NCI-H510A treated with DMSO at 0.1 percent for 48 hours (cell line): ENCODE results near the gene HOXA4.

Experiments used
- DNase-seq: peaks from one replicate; lab custom pipeline; 2025; lab: John Stamatoyannopoulos, UW

The HOXA4 gene

DNA sequence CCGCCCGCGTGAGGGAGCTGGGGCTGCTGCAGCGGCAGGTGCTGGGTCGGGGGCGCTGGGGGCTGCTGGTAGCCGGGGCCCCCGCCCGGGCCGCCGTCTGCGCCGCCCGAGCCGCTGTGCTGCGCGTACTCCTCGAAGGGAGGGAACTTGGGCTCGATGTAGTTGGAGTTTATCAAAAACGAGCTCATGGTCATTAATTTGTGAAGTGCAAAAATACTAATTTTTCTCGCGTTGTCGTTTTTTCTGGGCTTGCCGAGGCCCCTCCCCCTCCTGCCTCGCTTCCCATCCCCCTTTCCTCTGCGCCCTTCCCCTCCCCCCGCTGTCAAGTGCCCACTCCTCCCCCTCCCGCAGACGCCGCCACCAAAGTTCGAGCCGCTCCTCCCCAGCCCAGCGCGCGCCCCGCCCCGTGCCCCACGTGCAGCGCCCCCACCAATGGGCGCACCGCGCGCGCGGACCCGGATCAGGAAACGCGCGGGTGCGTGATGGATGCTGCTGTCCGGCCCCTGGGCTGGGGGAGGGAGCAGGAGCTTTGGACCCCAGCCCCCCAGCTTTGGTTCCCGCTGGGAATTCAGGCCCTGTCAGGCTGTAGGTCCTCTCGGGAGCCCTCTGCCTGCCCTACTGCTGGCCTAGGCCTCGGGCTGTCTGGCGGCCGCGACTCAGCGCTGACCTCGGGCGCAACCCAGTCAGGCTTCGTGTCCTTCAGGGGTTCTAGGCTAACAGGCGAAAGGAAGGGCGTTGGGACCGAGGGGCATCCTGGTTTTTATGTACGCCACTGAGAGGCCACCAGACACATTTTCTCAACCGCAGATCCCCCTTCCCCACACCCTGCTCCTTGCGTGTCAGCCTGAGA, at the start of gene HOXA4:
Gene HOXA4, minus strand, starts transcription at position 218 of the 850 bp plus-strand sequence. Its CDS starts 24 bp downstream, at position 194.
- peak; percentile 76 for DNase-seq

DNA sequence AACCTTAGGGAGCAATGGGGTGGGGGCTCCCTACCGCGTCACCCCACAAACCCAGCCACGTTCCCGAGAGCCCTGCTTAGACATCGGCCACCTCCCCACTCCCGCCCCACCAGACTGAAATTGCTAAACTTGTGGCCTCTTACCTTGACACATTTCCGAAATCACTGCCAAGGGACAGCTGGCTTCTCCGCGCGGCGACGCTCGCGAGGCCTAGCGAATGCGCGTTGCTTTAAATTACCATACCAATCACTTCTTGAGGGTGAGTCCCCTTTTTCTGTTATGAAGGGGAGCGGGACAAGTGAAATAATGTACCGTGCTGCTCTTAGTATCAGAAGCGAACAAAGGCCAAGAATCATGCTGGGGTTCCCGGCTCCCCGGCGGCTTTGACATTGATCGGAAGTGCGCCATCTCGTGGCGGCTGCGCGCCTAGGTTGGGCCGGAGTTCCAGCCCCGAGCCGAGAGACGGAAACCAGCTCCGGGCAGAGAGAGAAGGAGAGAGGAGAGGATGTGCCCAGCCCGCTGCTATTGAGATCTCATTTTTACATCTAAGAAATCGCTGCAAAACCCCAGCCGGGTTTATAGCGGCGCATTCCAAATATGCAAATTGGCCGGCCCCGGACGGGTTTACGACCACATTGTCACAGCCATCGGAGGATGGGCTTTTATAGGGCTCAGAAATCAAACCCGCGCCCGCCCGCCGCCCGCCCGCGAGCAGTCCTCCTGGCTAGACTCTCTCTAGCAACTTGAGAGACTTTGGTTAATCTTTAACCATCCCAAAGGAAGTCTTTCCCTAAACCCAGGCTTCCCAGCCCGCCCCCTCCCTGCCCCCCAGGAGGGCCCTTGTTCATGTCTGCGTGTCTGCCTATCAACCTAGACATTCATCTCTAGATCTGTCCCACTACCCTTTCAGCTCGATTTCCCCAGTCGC, 49.2 kb upstream of the HOXA4 start:
- DNase-seq = peak; percentile 54

DNA sequence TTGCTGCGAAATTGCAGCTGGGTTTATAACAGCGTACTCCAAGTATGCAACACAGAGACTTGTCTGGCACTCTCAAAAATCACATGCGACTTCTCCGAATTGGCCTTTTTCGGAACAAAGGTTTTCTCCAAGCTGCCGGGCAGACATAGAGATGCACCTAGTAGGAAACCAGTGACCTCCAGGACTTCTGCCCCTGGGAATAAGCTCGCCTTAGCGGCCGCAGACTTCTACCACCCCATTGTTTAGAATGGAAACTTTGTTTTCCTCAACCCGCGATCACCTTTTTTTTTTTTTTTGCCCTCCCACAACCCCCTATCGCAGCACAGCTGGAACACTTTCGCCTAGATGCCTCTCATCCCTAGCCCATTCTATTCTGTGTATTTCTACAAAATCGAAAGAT, 48.5 kb upstream of the HOXA4 start:
- no peak for DNase-seq

DNA sequence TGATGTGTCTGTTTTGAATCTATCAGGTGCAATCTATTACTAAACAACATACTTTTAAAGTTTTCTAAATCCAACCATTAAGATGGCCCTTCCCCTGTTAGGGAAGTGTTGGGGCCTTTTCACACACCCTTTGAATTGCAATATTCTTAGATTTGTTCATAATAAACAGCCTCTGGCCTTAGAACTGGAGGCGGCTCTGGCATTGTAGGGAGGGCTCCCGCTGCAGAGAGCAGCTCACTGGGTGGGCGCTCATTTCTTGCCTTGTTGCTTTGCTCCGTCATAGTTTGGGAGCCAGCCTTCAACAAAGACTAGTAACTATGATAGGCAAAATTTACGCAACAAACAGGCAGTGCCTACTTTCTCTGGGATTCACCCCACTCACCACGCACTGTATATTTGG, 47.8 kb upstream of the HOXA4 start:
- no peak for DNase-seq

DNA sequence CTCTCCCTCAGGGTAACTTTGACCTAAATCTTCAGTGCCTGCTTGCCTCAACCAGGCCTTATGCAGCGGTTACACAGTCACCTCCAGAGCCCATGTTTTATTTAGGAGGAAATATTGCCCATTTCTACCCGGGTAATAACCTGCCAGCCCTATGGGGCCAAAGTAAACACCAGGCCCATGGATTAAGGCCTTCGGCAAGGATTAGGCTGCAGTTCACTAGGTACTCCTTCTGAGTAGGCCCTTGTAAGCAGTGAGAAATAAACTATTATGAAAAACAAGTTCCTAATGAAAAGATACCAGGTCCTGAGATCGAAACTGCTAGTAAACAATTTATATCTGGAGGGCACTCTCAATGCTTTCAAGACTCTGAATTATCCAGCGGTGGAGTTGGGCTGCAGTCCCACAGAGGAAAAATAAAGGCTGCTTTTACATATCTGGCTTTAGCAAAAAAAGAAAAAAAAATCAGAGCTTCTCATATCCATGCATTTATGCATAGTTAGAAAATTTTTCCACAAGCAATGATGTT, 47.3 kb upstream of the HOXA4 start:
- DNase-seq = no peak

DNA sequence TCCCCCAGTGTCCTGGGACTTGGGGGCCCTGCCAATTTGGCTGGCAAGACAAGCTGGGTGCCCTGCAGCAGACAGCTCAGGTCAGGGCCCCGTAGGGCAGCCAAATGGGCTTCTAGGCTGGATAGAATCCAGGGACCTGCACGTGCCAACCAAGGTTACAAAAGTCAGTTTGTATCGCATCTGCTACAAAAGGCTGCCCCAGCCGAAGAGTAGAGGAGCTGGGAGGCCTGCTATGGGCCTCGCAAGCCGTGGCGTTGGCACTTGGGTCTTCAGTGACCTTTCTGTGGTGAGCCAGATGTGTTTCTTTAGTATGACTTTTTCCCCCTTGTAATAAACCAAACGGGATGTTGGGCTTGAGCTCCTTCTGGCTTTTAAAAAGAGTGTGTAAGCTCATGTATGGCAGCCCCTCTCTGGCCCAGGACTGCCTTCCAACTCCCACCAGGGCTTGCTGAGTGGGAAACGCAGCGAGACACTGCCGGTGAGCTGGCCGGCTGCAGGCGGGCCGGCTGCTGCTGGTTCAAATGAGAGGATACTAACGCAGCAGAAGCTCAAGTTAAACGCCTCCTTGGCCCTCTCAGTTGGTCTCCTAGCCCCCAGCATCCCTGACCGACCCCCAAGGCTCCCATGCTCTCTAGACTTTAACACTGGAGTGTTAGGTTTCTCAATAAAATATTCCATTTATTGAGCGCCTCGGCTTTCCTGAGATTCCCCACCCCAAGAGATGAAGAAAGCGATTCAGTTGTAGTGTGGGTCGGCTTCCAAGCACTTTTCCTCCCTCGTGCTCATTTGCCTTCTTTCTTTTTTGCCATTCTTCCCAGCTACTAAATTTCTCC, 46.6 kb upstream of the HOXA4 start:
- DNase-seq = no peak

DNA sequence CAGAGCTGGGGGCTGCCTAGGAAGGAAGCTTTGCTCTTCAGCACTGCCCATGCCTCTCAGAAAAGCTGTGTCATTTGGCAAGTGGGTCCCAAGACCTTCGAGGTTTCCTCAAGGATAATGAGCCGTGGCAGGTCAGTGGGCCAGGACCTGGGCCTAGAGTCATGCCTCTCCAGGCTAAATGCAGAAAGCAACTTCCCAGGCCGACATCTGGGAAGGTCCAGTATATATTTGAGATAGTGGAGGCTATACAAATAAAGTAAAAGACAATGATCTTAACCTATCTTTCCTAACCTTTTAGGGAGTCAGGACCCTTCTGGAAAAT, 45.9 kb upstream of the HOXA4 start:
- DNase-seq = no peak

DNA sequence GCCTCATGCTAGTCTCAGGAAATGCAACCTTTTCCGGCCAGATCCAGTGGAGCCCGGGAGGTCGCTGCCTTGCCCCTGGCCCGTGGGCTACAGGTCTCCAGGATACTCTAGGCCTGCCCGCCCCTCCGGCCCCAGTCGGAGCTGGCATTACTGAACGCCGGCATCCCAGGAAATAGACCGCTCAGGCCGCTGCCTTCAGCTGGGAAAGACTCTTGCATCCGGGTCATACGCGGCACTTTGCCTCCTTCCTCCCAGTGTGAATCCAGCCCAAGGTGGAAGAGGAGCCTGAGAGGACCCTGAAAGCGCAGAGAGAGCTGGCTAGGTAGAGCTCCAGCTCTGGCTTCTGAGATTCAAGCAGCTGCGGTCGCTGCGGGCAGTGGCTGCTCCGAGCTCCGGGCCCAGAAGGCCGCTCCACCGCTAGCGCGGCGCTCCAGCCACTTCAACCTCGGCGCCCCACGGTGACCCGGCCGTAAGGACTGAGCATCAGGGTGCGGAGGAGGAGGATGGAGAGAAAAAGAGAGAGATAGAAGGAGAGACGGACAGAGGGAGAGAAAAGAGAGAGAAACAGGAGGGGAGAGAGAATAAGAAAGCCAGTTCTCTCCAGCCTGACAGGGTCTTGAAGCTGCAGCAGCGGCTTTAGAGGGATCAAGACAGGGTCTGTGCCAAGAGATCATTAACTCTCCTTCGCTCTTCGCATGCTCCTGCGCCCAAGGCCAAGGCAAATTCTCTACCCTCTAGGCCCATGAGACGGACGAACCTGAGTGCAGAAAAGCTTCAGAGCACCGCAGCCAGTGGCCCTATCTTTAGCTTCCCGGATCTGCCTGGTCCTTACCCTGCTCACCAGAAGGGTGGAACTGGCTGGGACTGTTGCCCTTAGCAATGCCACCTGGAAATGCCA, 45.3 kb upstream of the HOXA4 start:
- DNase-seq = no peak

DNA sequence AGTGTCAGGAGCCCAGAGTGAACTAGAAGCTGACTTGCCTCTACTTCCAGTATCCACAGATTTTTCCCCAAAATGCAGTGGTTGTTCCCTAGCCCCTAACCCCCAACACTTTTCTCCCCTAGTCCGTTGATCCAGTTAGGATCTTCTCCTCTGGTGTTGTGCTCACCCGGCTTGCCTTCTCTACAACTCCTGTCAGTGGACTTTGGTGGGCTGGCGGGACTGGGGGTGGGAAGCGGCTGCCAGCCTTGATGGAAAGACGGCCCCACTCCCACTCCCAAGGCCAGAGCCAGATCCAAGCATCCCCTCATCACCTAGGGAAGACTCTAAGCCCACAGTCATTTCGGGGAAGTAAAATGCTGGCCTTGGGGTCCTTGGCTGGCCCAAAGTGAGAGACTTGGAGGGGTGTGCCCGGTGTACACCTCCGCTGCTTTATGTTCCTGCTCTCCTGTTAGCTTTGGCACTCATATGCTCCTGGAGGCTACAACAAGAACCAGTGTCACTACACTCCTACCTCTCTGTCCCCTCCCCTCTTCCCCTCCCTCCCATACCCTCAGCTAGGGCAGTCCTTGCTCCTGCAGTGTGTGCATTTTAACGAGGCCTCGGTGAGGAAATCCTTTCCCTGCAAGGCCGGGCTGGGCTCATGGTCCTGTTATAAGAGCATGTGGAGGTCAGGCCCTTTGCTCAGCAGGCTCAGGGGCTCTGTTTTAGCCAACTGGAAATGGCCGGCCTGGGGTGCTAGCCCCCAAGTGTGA, 44.5 kb upstream of the HOXA4 start:
- DNase-seq = peak; percentile 75

DNA sequence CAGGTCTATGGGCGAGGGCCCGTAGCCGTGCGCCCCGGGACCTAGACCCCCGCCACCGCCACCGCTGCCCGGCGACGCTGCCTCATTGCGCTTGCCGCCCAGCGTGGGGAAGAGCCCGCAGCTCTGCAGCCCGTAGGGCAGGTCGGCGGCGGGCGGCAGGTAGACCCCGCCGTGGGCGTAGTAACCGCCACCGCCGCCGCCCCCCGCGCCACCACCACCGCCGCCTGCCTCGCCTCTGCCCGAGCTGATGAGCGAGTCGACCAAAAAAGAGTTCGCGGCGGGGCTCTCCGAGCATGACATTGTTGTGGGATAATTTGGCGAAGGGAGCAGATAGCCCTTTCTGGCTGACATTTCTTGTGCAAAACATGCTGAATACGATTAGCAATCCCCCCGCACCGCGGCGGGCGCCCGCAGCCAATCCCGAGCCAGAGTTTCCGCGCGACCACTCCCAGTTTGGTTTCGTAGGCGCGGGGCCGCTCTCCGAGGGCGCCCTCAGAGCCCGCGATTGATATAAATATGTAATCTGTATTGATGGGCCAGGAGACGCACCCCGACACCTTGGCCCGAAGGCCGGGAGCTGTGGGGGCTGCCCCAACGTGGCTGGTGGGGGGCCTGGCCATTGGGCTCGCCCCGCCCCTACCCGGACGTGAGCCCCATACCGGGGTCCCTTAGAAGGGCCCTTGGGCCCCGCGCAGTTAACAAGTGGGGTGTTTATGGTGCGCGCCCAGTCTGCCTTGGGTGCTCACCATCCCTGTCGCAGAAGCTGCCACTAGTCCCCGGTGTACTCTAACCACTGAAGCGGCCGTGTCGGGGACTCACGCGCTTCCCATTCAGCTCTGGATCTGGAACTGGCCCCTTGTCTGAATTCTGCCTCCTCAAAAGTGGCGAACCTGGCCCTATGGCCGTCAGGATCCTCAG, 43.7 kb upstream of the HOXA4 start, which contains the start of gene HOXA10:
Gene HOXA10, minus strand, starts transcription at position 365 of the 918 bp plus-strand sequence. Its CDS starts 14 bp downstream, at position 351.
- DNase-seq = peak; percentile 58

DNA sequence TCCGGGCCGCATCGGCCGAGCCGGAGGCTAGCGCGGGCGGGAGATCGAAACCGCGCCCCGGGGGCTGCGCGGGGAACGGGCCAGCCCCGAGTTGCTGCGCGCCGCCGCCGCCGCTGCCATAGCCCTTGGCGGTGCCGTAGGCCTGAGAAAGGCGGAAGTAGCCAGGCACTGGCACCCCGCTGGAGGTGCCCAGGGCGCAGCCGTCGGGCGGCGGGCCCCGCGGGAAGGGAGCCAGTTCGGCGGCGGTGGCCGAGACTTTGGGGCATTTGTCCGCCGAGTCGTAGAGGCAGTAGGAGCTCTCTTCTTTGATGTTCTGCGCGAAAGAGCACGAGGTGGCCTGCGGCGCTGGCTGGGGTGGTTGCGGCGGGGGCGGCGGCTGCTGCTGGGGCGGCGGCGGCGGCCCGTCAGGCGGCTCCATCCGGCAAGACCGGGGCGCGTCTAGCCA, 43.0 kb upstream of the HOXA4 start:
- DNase-seq = peak; percentile 9

DNA sequence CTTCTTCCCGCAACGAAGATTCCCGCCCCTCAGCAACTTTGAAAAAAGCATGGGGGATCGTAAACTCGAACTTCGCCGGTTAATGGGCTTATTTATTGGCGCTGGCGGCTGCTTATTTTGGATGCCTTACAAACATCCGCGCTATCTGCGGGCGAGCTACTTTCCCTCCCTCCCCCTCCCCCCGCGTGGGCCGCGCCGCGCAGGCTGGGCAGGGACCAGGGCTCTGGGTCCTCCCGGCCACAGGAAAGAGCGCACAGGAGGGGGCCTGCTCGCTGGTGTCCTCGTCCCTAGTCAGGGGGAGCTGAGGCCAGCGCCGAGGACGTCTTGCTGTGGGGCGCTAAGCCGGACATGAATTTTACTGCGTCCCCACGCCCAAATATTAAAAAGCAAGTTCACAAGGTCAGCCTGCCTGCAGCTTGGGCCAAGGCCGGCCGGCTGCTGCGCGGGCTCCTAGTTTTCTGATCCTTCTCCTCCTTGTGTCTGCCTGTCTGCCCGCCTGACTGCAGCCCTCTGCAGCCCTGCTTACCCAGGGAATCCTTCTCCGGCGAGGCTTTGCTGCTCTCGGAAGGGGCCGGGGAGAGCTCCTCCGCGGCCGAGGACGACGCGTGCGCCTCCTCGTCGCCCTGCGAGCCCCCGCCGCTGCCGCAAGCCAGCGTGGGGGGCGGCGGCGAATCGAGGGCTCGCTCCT, 42.4 kb upstream of the HOXA4 start:
- peak; percentile 62 for DNase-seq

DNA sequence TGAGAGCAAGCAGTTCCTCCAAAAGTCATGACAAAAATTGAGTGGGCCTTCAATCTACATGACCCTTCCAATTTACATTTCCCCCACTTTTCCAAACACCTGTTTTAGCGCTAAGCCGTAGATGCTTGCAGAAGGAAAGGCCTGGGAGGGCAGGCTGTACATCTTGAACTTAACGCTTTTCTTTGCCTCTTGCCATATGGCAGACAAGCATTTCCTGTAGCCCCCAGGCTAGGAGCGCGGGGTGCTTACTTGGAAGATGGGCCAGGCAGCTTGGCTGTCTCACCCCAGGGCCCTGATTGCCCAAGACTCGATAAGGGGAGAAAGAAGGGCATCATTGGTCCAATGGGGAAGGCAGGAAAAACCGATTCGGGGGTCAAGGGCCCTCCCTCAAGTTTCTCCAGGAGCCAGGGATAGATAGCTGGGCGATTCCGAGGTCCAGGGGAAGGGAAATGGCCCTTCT, 41.8 kb upstream of the HOXA4 start:
- DNase-seq = peak; percentile 36

DNA sequence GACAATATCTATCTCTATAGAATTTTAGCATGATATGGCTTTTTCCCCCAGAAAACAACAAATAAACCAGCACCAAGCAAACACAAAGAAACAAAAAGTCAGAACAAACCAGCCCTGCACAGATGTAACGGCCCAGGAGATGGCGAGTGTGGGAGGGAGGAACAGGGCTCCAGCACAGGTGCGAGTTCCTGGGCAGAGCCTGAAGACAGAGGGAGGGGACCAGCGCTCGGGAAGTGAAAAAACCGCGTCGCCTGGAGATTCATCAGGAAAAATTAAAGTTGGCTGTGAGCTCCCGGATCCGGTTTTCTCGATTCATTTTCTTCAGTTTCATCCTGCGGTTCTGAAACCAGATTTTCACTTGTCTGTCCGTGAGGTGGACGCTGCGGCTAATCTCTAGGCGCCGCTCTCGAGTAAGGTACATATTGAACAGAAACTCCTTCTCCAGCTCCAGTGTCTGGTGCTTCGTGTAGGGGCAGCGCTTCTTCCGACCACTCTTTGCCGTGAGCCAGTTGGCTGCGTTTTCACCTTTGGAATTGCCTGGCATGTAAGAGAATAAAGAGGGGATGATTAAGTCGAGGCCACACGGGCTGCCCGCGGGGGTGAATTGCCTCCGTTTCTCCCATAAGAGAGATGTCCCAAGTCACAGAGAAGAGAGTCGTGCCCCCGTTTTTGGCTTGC, 41.2 kb upstream of the HOXA4 start:
- peak; percentile 91 for DNase-seq

DNA sequence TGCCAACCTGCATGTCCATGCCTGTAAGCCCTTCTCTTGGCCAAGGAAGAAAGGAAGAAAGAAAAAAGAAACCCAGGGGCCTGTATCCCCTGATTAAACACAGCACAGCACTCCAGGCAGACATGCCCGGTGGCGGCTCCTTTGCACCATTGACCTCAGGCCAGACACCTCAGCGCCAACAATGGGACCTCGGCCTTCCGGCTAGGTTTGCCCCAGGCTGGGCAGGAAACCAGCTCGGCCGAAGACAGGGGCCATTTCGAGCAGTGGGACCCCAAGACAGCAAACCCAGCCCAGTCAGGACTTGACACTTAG, 40.7 kb upstream of the HOXA4 start:
- DNase-seq = peak; percentile 76

DNA sequence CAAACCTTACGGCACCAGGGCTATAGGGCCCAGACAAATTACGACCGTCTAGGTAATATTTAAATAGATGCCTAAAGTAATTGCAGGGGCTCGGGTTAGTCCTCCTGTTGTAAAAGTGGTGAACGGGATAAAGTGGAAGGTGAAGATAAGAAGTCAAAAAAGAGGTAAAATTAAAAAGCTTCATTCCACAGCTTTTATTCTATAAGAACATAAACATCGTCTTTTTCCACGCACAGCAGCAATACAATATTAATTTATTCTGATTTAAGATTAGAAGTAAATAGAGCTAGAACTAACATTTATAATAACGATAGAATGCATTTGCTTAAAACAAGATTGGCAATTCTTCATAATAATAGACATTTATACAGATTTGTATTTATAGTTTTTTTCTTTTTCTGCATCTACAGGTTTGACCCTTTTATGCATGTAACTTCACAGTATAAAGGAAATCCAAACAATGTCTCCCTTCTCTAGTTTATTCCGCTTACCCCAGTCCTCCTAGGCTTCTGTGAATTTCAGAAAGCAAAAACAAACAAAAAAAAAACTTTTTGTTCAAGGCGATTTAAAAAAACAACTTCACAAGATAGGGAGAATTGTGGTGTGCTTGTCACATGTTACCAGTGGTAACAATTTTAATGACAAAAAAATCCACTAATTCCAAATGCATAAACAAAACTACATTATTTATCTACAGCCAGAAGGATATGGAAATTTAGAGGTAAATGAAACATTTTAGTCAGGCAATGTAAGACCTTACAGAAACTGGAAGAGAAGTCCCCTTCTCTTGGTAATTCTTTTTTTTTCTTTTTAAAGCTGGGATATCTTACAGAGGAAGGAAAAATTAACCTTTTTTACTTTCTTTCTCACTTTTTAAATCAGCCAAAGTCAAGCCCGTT, 40.1 kb upstream of the HOXA4 start:
- DNase-seq = no peak
